IMR-90 (cell line): ENCODE data around the gene CDC37L1. TPM values are rescaled to one million over a fixed set of nuclear protein-coding genes. Genes with fewer than 3 reads are reported as not detected.

ENCODE experiments used
- ATAC-seq: fragments of 200-7000 bp; cut with Tn5 transposase; 2 replicates; pipeline ENCODE4 v1.9.1; 2020; ENCODE audit warnings: low read depth, mild to moderate bottlenecking, moderate library complexity
- BruUV-seq: library from RNA; stranded (reverse); fragments of 400-500 nt; replicated peaks from 2 replicates; lab custom pipeline; 2021; lab: Mats Ljungman, UMichigan
- CTCF ChIA-PET: fragments of 300-600 bp; formaldehyde crosslinking; extraction: SDS; loops from one replicate; lab custom pipeline; 2021; ENCODE audit warnings: antibody characterized with exemption; lab: Yijun Ruan, JAX
- POLR2A ChIA-PET: fragments of 300-600 bp; sonication (Branson Sonifier 250); formaldehyde crosslinking; loops from one replicate; lab custom pipeline; 2022; ENCODE audit warnings: antibody characterized with exemption; ENCODE audit not compliant: unreplicated experiment; lab: Charles Lee
- DNase-seq: peaks from one replicate; pipeline ENCODE4 v3.0.0; 2013
- H2AFZ ChIP-seq: replicated peaks from 2 replicates; pipeline ENCODE3; 2013; ENCODE audit warnings: low read length, mild to moderate bottlenecking; ENCODE audit not compliant: poor library complexity
- H2AK5ac ChIP-seq: 2 replicates; pipeline ENCODE4 v1.6.1; 2013; ENCODE audit warnings: low read depth, low read length, inconsistent platforms
- H2AK9ac ChIP-seq: replicated peaks from 2 replicates; pipeline ENCODE3; 2013; ENCODE audit warnings: mild to moderate bottlenecking, low read depth, low read length, moderate library complexity; ENCODE audit not compliant: poor library complexity
- H2BK120ac ChIP-seq: 2 replicates; pipeline ENCODE4 v1.6.1; 2013; ENCODE audit warnings: low read depth, low read length, inconsistent platforms
- H2BK15ac ChIP-seq: 3 replicates; pipeline ENCODE4 v1.6.1; 2013; ENCODE audit warnings: low read depth, low read length, inconsistent platforms
- H2BK20ac ChIP-seq: 2 replicates; pipeline ENCODE4 v1.6.1; 2013; ENCODE audit warnings: low read depth, mild to moderate bottlenecking, inconsistent platforms, low read length, moderate library complexity
- H2BK5ac ChIP-seq: 2 replicates; pipeline ENCODE4 v1.6.1; 2013; ENCODE audit warnings: mild to moderate bottlenecking, low read depth, low read length, inconsistent platforms; ENCODE audit not compliant: poor library complexity, severe bottlenecking
- H3K14ac ChIP-seq: replicated peaks from 2 replicates; pipeline ENCODE4 v1.6.1; 2013; ENCODE audit warnings: low read depth, low read length, inconsistent platforms
- H3K18ac ChIP-seq: 2 replicates; pipeline ENCODE4 v1.6.1; 2013; ENCODE audit warnings: low read depth, low read length, control low read depth
- H3K23ac ChIP-seq: 2 replicates; pipeline ENCODE4 v1.6.1; 2013; ENCODE audit warnings: low read depth, low read length, inconsistent platforms
- H3K27ac ChIP-seq: 2 replicates; pipeline ENCODE4 v1.5.1; 2013; ENCODE audit warnings: mild to moderate bottlenecking, control low read depth, low read length; ENCODE audit not compliant: insufficient read depth
- H3K27me3 ChIP-seq: 2 replicates; pipeline ENCODE4 v1.6.1; 2013; ENCODE audit warnings: low read length; ENCODE audit not compliant: control insufficient read depth, insufficient read depth
- H3K36me3 ChIP-seq: 2 replicates; pipeline ENCODE4 v1.6.1; 2013; ENCODE audit warnings: low read length, mixed read lengths; ENCODE audit not compliant: control insufficient read depth, insufficient read depth
- H3K4ac ChIP-seq: 2 replicates; pipeline ENCODE4 v1.6.1; 2013; ENCODE audit warnings: low read depth, low read length, inconsistent platforms
- H3K4me1 ChIP-seq: 2 replicates; pipeline ENCODE4 v1.6.1; 2013; ENCODE audit warnings: low read length, mixed read lengths; ENCODE audit not compliant: control insufficient read depth, insufficient read depth
- H3K4me2 ChIP-seq: 2 replicates; pipeline ENCODE4 v1.6.1; 2013; ENCODE audit warnings: low read depth, mild to moderate bottlenecking, control low read depth, low read length, moderate library complexity
- H3K4me3 ChIP-seq: 2 replicates; pipeline ENCODE4 v1.5.1; 2013; ENCODE audit warnings: low read depth, mild to moderate bottlenecking, control low read depth, low read length, moderate library complexity; ENCODE audit not compliant: insufficient read depth
- H3K56ac ChIP-seq: 2 replicates; pipeline ENCODE4 v1.6.1; 2013; ENCODE audit warnings: low read length, inconsistent platforms; ENCODE audit not compliant: insufficient read depth; ENCODE audit errors: extremely low read depth
- H3K79me1 ChIP-seq, 2 experiments: 2 replicates each; pipeline ENCODE4 v1.6.1; 2013; ENCODE audit warnings: low read length in 2 of 2, inconsistent platforms in 1 of 2, low read depth in 1 of 2
- H3K9ac ChIP-seq: 2 replicates; pipeline ENCODE4 v1.6.1; 2013; ENCODE audit warnings: low read depth, low read length, control low read depth
- H3K9me1 ChIP-seq: 2 replicates; pipeline ENCODE4 v1.6.1; 2013; ENCODE audit warnings: low read length, inconsistent platforms; ENCODE audit not compliant: insufficient read depth
- H3K9me3 ChIP-seq: 2 replicates; pipeline ENCODE4 v1.6.1; 2013; ENCODE audit warnings: low read length; ENCODE audit not compliant: control insufficient read depth, insufficient read depth
- H4K20me1 ChIP-seq: 2 replicates; pipeline ENCODE4 v1.6.1; 2013; ENCODE audit warnings: low read length, inconsistent platforms; ENCODE audit not compliant: insufficient read depth
- H4K5ac ChIP-seq: 2 replicates; pipeline ENCODE4 v1.6.1; 2013; ENCODE audit warnings: mild to moderate bottlenecking, low read depth, low read length, control low read depth
- H4K8ac ChIP-seq, 2 experiments: 2 replicates each; pipeline ENCODE4 v1.6.1; 2013; ENCODE audit warnings: low read depth in 2 of 2, low read length in 2 of 2, control low read depth in 1 of 2, inconsistent platforms in 1 of 2
- H4K91ac ChIP-seq: 2 replicates; pipeline ENCODE4 v1.6.1; 2013; ENCODE audit warnings: low read depth, low read length, inconsistent platforms; ENCODE audit not compliant: insufficient read depth
- BHLHE40 ChIP-seq: fragments of 150-350 bp; IDR thresholded peaks from 2 replicates; pipeline ENCODE4 v1.6.1; 2016; ENCODE audit warnings: mild to moderate bottlenecking, low read depth, low read length
- CTCF ChIP-seq: conservative IDR thresholded peaks from 2 replicates; pipeline ENCODE4 v1.5.1; 2012; ENCODE audit warnings: mild to moderate bottlenecking, low read depth, low read length, improper control_type of control experiment
- MAZ ChIP-seq: IDR thresholded peaks from 2 replicates; pipeline ENCODE4 v1.6.1; 2012; ENCODE audit warnings: low read depth, mild to moderate bottlenecking, low read length, improper control_type of control experiment, moderate library complexity, borderline replicate concordance
- NFE2L2 ChIP-seq: fragments of 150-350 bp; IDR thresholded peaks from 2 replicates; pipeline ENCODE4 v1.6.1; 2016; ENCODE audit warnings: low read depth, mild to moderate bottlenecking, low read length
- RAD21 ChIP-seq: IDR thresholded peaks from 2 replicates; pipeline ENCODE4 v1.6.1; 2012; ENCODE audit warnings: low read length, improper control_type of control experiment
- SMC3 ChIP-seq: fragments of 150-350 bp; IDR thresholded peaks from 2 replicates; pipeline ENCODE4 v1.6.1; 2016; ENCODE audit warnings: low read depth, mild to moderate bottlenecking, antibody characterized with exemption, low read length, moderate library complexity
- WGBS, 2 experiments: methylation state at CpG; one replicate each; pipeline versions ENCODE4 v1.1.5 to v1.1.7; 2013; ENCODE audit warnings: missing lambda C conversion rate in 2 of 2; ENCODE audit not compliant: insufficient read length in 1 of 2; ENCODE audit errors: extremely low coverage in 2 of 2; 5-methylcytosine and 5-hydroxymethylcytosine counted together
- dilution Hi-C: fragments of 300-500 bp; cut with HindIII; formaldehyde crosslinking; loops from one replicate; pipeline ENCODE4 v1.14.3; 2018; ENCODE audit warnings: low sequenced_read_pairs; ENCODE audit not compliant: unreplicated experiment
- in situ Hi-C: fragments of 300-500 bp; cut with MboI; formaldehyde crosslinking; loops from 3 replicates; pipeline ENCODE4 v1.14.3; 2019; ENCODE audit warnings: low sequenced_read_pairs, inconsistent platforms, mixed read lengths
- intact Hi-C: fragments of 100-400 bp; cut with micrococcal nuclease; formaldehyde crosslinking; loops from 2 replicates; pipeline ENCODE4 v1.10.0; 2022
- polyA plus RNA-seq, 3 experiments: library from polyadenylated mRNA; depleted of rRNA; stranded (reverse); fragments of >200 nt; gene quantifications; 2 replicates each; pipeline ENCODE4 v1.2.3, GENCODE V29; 2012; ENCODE audit warnings: low replicate concordance in 1 of 3
- total RNA-seq: library from RNA; depleted of rRNA; stranded (reverse); fragments of >200 nt; gene quantifications from 2 replicates; pipeline ENCODE4 v1.2.3, GENCODE V29; 2012

Gene CDC37L1
- total and polyA plus RNA-seq, 2 of the 4 experiments (the other 2 are of a cell fraction) = 6.6 to 7.3 TPM

DNA sequence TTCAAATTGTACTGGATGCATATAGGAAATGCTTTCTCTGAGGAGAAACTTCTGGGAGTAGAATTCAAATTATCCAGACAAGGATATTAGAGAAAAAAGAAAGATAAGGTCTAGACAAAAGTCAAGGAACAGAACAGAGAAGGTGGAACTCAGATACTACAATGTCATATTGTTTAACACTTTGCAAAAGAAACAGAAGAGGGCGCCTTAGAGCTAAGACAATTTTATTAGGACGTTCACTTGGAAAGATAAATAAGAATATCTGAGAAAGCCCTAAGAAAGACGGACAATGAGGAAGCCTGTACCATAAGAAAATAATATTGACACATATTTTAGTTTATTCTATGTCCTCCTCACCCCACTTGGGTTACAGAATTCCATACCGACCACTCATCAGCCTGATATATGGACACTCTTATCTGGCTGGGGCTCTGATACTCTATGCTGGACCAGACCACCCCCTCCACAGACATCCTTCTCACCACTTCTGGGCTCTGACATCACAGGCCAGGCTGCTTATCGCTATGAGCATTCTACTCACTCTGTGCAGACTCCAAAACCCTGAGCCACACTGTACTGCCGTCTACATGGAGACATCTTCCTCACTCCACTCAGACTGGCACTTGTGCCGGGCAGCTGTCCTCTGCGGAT lies 70.8 kb downstream of the CDC37L1 start:
- Histone ChIP-seq H4K91ac (no peak overlapping the region), H4K20me1 (no peaks in the 10 kb centered on the region), H2AK5ac (0 out of 2 replicates have a peak overlapping the region, but pooled peaks have one; percentile 16), H3K23ac (no peak overlapping the region), H2BK20ac (no peak overlapping the region), H3K56ac (no peak overlapping the region), H3K9me3 (no peaks in the 10 kb centered on the region), H3K27ac (no peak overlapping the region), H3K36me3 (no peaks in the 10 kb centered on the region), H3K14ac (no peak overlapping the region), H2BK5ac (no peak overlapping the region), H2BK15ac (no peak overlapping the region), H2AK9ac (no peak overlapping the region), H3K4ac (no peak overlapping the region), H4K5ac (no peak overlapping the region), H4K8ac (no peak overlapping the region), H3K4me2 (no peak overlapping the region; the same call in 1 of the 2 replicates), H3K9ac (no peak overlapping the region), H2BK120ac (no peak overlapping the region), H3K4me1 (no peaks in the 10 kb centered on the region), H3K9me1 (peaks cover 3% of the 10 kb centered on the region; the same call in 1 of the 2 replicates), H3K79me1 (no peaks in the 10 kb centered on the region), H3K4me3 (no peak overlapping the region), H3K27me3 (no peaks in the 10 kb centered on the region), H2AFZ (no peak overlapping the region), H3K18ac (no peak overlapping the region)
- ChIA-PET POLR2A (no interaction called here), CTCF (interaction anchor here (0.7 kb wide), 1 partner anchor 162 kb away, joined by 4 read pairs; no protein-coding TSS in a partner anchor)
- ATAC-seq (peak; percentile 90), DNase-seq (peak; percentile 61)
- no TSS peak for BruUV-seq
- peak; percentile 63 for TF ChIP-seq SMC3
- no peak for TF ChIP-seq MAZ
- peak; percentile 58 for TF ChIP-seq RAD21
- no peak for TF ChIP-seq NFE2L2
- peak; percentile 68 for TF ChIP-seq CTCF
- no peak for TF ChIP-seq BHLHE40
- in situ Hi-C loops = loop anchor here (25.0 kb wide), 2 partner anchors 437 to 687 kb away; partner anchors contain the start of genes INSL6 and PLGRKT
- dilution Hi-C loops = no loop called here
- intact Hi-C loops = loop anchor here (10.0 kb wide), 2 partner anchors 305 to 435 kb away; partner anchors contain the start of gene INSL6
- WGBS, 2 experiments = 86% methylated on average over 1 of the region's 8 CpGs; no CpG with 5 or more reads in 1 of the 2 experiments
